HCT116 (cell line): Measurements from ENCODE around the gene KCNJ10.

Experiments
- ATF3 ChIP-seq: IDR thresholded peaks from 2 replicates; pipeline ENCODE4 v1.6.1; 2012
- CEBPB ChIP-seq: IDR thresholded peaks from 2 replicates; pipeline ENCODE4 v1.6.1; 2012; ENCODE audit warnings: low read depth
- CTCF ChIP-seq, 3 experiments: fragments of 200-600 bp in 1 of 3; sonication (generic) in 1 of 3; IDR thresholded peaks in 2 of 3; conservative IDR thresholded peaks in 1 of 3; 2 replicates each; pipeline ENCODE4 v1.5.1; 2012 to 2017; ENCODE audit warnings: low read depth in 2 of 3, low read length in 2 of 3, antibody characterized with exemption in 1 of 3, borderline replicate concordance in 1 of 3, control low read depth in 1 of 3, mild to moderate bottlenecking in 1 of 3, mixed read lengths in 1 of 3, mixed run types in 1 of 3, moderate library complexity in 1 of 3; ENCODE audit not compliant: insufficient read depth in 1 of 3
- ELF1 ChIP-seq: IDR thresholded peaks from 2 replicates; pipeline ENCODE4 v1.6.1; 2012; ENCODE audit warnings: low read depth, borderline replicate concordance
- EZH2 ChIP-seq: fragments of 200-600 bp; sonication (generic); IDR thresholded peaks from 2 replicates; pipeline ENCODE4 v1.6.1; 2017; ENCODE audit warnings: antibody characterized with exemption, mixed run types
- MAX ChIP-seq: IDR thresholded peaks from 2 replicates; pipeline ENCODE4 v1.6.1; 2012
- POLR2A ChIP-seq: IDR thresholded peaks from 2 replicates; pipeline ENCODE4 v1.7.0; 2011; ENCODE audit warnings: borderline replicate concordance; ENCODE audit not compliant: insufficient read depth, insufficient read length; ENCODE audit errors: extremely low read depth
- POLR2AphosphoS5 ChIP-seq: IDR thresholded peaks from 2 replicates; pipeline ENCODE4 v1.6.1; 2011; ENCODE audit warnings: mild to moderate bottlenecking, low read depth, low read length, moderate library complexity
- SIN3A ChIP-seq: IDR thresholded peaks from 2 replicates; pipeline ENCODE4 v1.6.1; 2012; ENCODE audit warnings: low read depth
- TCF7L2 ChIP-seq: IDR thresholded peaks from 2 replicates; pipeline ENCODE4 v1.7.0; 2011; ENCODE audit warnings: borderline replicate concordance, inconsistent platforms; ENCODE audit not compliant: insufficient read depth, insufficient read length; ENCODE audit errors: extremely low read depth

GRCh38 chr1:160018347-160018746 is 51.6 kb downstream of the KCNJ10 start:
- TF ChIP-seq POLR2A, result no peak
- no peak for TF ChIP-seq CEBPB
- TF ChIP-seq ELF1, result no peak
- no peak for TF ChIP-seq TCF7L2
- TF ChIP-seq CTCF (IDR thresholded peaks at IDR 0.05 in 2 of 3, conservative IDR thresholded peaks at IDR 0.05 in 1 of 3; ENCODE audit: borderline replicate concordance in 1 of 3, insufficient read depth in 1 of 3, low read depth in 2 of 3, low read length in 2 of 3), result no peak
- no peak for TF ChIP-seq ATF3
- no peak for TF ChIP-seq EZH2
- TF ChIP-seq MAX, result no peak
- TF ChIP-seq SIN3A, result no peak
- TF ChIP-seq POLR2AphosphoS5, result no peak
